ENCODE results near the gene GLYATL2. TPM values are rescaled to one million over a fixed set of nuclear protein-coding genes. Genes with fewer than 3 reads are reported as not detected.

The GLYATL2 gene
- total RNA-seq, 1 donor, result 3.3 TPM

DNA sequence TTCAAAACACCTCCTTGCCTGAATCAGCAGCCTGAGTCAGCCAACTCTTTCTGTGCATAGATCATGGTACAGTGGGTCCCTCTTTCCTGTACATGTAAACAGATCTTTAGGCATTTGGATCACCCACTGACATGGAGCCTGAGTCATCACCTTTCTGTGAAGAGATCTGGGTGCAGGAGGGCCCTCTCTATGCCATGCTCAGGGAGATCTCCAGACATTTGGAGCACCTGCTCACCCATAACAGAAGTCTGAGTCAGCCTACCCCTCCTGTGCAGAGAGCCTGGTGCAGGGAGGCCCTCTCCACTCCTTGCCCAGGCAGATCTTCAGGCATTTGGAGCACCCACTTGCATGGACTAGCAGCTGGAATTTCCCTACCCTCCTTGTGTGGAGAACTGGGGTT is 56.6 kb downstream of the GLYATL2 start:
- TF ChIP-seq, protein P1, sequence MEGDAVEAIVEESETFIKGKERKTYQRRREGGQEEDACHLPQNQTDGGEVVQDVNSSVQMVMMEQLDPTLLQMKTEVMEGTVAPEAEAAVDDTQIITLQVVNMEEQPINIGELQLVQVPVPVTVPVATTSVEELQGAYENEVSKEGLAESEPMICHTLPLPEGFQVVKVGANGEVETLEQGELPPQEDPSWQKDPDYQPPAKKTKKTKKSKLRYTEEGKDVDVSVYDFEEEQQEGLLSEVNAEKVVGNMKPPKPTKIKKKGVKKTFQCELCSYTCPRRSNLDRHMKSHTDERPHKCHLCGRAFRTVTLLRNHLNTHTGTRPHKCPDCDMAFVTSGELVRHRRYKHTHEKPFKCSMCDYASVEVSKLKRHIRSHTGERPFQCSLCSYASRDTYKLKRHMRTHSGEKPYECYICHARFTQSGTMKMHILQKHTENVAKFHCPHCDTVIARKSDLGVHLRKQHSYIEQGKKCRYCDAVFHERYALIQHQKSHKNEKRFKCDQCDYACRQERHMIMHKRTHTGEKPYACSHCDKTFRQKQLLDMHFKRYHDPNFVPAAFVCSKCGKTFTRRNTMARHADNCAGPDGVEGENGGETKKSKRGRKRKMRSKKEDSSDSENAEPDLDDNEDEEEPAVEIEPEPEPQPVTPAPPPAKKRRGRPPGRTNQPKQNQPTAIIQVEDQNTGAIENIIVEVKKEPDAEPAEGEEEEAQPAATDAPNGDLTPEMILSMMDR (IDR thresholded peaks at IDR 0.05; ENCODE audit: insufficient read depth, low read length), result no peak
- H3K4me3 ChIP-seq (ENCODE audit: low read depth, low read length), result no peak overlapping the region
- no peak for DNase-seq (ENCODE audit: low read depth)

DNA sequence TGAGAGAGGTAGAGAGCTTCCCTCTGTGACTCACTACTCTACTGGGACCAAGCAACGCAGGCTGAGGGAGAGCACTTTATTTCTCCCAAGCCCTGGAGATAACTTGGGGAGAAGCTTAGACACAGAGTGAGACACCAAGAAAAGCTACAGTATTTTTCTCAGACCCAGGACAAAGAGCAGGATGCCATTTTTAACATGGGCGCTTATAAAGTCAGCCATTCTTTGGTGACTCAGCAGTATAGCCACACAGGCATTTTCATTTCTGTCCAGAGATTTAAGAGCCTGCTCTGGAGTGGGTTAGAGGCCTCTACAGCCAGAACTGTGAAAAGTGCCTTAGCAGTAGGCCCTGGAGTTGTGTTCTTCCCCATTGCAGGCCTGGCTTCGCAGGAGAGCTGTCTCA is 57.8 kb downstream of the GLYATL2 start:
- TF ChIP-seq, protein P1 (IDR thresholded peaks at IDR 0.05; ENCODE audit: insufficient read depth, low read length), result no peak
- H3K4me3 ChIP-seq (ENCODE audit: low read depth, low read length), result no peak overlapping the region
- no peak for DNase-seq (ENCODE audit: low read depth)

DNA sequence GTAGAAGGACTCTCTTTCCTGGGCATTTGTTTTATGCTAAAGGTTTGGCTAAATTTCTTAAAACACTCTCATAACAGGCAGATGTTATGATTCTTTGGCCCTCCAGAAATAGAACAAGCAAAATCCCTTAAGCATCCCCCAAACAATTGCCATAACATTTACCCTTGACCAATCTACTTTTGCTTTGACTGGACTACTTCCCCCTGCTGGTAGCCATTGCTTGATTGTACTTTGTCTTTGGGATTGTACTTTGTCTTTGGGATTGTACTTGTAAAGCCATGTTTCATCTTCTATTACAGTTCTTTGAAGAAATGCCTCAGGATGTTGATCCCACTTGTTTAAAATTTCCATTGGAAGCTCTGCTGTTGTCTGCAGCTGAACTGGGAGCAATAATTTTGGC is 59.5 kb downstream of the GLYATL2 start:
- no peak for DNase-seq (ENCODE audit: low read depth)
- TF ChIP-seq, protein P1 (IDR thresholded peaks at IDR 0.05; ENCODE audit: insufficient read depth, low read length), result peak; percentile 26
- H3K4me3 ChIP-seq (ENCODE audit: low read depth, low read length), result no peak overlapping the region

Other genes with a start within 250 kb of the GLYATL2 start
- gene CNTF, start 222.0 kb downstream of the GLYATL2 start, total RNA-seq (ENCODE audit: low replicate concordance), result 0.82 and 1.9 TPM in 2 replicates
- gene GLYAT, start 112.8 kb downstream of the GLYATL2 start, total RNA-seq (ENCODE audit: low replicate concordance), result not detected in 2 replicates
- 2.9 TPM in 1 of 2 replicates, not detected in the other for gene GLYATL1, start 94.8 kb upstream of the GLYATL2 start, total RNA-seq (ENCODE audit: low replicate concordance)
- not detected in 2 replicates for gene GLYATL1B, start 241.6 kb upstream of the GLYATL2 start, total RNA-seq (ENCODE audit: low replicate concordance)